Measurements from ENCODE around the gene C2CD5. TPM values are rescaled to one million over a fixed set of nuclear protein-coding genes. Genes with fewer than 3 reads are reported as not detected.
"Not testable (repeated sequence)": the region's sequence is repeated elsewhere in the genome, so short reads cannot be mapped to it uniquely, and the experiment has no call there.

Gene C2CD5
- polyA plus RNA-seq, 3 donors, result 72.3 to 82.8 (median 76.2) TPM

DNA sequence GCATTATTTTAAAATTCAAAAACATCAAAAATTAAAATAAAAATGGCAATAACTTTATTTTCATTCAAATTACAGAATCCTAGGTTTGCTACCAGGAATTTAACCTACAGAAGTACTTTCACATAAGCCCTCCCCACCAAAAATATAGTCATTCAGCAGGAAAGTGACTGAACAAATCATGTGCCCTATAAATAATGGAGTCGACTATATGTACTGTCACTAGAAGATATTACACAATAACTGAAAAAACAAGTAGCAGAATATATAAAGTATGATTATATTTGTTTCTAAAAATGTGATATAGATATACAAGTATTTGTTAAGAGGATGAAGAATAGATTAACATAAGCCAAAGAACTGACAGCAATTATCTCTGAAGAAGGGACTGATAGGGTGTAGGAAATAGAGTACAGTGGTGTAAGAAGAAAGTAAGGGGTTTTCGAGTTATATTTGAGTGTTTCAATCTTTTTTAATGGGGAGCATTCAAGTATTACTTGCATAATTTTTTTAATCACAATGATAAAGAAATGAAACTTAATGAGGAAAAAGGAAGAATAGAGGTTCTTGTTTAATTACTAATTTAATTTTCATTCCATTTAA, 7.9 kb downstream of the C2CD5 start:
- no peak for DNase-seq (ENCODE audit: low read depth in 3 of 3, low spot score in 2 of 3)

DNA sequence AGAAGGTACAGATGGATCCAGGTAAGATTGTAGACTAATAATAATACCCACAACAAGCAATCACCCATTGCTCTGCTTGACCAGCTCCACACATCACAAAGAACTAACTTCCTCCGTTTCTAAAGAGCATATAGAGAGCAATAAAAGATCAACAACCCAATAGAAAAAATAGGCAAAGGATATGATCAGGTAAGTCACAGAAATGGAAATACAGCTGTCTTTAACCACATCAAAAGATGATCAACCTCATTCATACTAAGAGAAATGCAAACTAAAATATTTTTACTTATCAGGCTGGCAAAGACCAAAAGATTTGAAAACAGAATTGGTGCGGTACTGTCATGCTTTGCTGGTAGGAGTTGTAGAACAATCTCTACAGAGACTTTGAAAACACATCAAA, 8.9 kb downstream of the C2CD5 start:
- DNase-seq (ENCODE audit: low read depth in 3 of 3, low spot score in 2 of 3), result no peak

GRCh38 chr12:22535038-22535437, 9.3 kb downstream of the C2CD5 start:
- no peak for DNase-seq (ENCODE audit: low read depth in 3 of 3, low spot score in 2 of 3)

GRCh38 chr12:22533155-22533554, 11.2 kb downstream of the C2CD5 start:
- DNase-seq (ENCODE audit: low read depth in 3 of 3, low spot score in 2 of 3), result no peak

DNA sequence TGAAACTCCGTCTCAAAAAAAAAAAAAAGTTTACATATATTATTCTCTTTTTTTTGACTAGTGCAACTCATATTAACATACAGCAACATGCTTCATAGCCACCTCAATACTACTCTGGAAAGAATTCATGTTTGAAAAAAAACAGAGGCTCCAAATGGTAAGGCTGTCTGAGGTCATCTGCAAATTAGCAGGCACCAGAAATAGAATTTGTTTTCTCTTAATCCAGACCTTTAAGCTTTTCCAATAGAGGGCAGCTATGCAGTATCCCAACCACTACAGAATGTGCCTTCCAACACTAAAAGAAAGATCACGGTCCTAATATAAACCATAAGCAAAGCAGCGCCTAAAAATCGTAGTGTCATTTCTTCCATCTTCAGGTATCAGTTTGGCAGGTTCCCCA, 12.0 kb downstream of the C2CD5 start:
- no peak for DNase-seq (ENCODE audit: low read depth in 3 of 3, low spot score in 2 of 3)

- no peak for DNase-seq (ENCODE audit: low read depth in 3 of 3, low spot score in 2 of 3)
Measured at GRCh38 chr12:22531205-22531604, 13.1 kb downstream of the C2CD5 start.

DNA sequence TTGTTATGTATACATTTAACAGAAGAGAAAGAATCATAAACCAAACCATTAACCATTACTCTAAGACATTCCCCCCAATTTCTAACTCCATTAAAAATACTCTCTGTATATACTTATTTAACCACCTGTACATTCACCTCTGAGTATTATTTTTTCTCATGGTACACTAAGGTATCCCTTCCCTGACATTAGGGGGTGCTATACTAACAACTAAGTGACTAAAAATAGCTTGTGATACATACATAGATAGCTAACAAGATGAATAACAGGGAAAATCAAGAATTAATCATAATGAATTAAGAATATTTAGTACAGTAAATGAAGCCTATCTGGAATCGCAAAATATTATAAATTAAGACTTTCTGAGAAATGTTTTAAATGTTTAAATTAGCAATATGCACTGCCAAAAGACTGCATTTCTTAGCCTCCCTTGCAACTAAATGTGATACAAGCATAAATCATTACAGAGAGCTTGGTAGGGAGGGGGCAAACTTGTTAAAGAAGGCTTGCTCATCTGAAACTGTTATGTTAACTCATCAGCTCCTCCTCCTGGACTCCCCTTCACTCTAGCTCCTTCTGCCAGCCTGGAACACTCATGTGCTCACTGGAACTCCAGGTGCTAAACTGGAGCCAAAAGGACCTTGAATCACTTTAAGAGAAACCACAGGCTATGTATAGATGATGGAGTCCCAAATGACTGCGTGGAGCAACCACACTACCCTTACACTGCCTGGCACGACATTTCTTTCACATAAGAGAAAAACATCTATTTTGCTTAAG, 14.9 kb downstream of the C2CD5 start:
- no peak for DNase-seq (ENCODE audit: low read depth in 3 of 3, low spot score in 2 of 3)

GRCh38 chr12:22527999-22528398, 16.3 kb downstream of the C2CD5 start:
- DNase-seq (ENCODE audit: low read depth in 3 of 3, low spot score in 2 of 3), result no peak

DNA sequence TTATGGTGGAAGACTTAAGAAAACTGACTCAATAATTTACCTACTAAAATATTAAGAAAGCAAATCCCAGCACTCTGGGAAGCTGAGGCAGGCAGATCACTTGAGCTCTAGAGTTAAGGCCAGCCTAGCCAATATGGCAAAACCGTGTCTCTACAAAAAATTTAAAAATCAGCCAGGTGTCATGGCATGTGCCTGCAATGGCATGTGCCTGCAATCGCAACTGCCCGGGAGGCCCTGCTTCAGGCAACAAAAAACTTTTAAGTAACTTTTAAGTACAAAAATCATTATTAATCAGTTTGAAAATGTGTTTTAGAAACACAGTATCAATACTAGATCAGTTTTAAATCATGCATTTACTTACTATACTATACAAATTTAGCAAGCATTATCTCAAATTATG, 17.5 kb downstream of the C2CD5 start:
- no peak for DNase-seq (ENCODE audit: low read depth in 3 of 3, low spot score in 2 of 3)

DNA sequence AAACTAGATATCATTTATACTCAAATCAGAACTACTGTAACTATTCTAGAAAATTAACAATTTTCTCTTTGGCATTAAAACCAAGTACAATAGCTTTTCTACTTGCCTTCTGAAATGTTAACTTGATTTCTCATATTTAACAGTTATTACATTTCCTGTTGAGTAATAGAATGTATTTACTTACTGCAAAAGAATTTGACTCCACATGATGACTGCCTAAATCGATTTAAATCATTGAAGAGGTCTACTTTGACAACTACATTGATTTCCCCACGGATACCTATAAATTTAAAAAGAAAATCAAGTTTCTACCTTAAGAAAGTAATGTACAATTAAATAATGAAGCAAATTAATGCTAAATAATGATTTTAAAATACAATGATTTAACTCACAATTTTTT, 18.9 kb downstream of the C2CD5 start:
- DNase-seq (ENCODE audit: low read depth in 3 of 3, low spot score in 2 of 3), result no peak

DNA sequence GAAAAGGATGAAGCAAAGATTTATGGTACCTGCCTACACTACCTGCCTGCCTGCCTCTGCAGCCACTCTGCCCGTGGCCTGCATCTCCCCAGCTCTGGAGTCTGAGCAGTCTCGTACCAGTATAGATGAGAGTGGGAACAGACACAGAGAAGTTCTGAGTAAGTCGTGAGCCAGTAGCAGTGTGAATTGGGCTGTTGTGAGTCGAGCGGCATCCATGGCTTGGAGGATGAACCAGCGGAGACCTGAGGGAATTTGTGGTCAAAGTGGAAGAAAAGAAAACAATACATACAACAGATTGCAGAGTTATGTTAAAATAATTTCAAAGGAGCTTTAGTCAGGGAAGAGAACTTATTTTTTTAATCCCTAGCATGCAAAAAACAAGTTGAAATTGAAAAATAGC, 25.3 kb downstream of the C2CD5 start:
- no peak for DNase-seq (ENCODE audit: low read depth in 3 of 3, low spot score in 2 of 3)

GRCh38 chr12:22518060-22518719, 26.2 kb downstream of the C2CD5 start:
- DNase-seq (ENCODE audit: low read depth in 3 of 3, low spot score in 2 of 3), result no peak

DNA sequence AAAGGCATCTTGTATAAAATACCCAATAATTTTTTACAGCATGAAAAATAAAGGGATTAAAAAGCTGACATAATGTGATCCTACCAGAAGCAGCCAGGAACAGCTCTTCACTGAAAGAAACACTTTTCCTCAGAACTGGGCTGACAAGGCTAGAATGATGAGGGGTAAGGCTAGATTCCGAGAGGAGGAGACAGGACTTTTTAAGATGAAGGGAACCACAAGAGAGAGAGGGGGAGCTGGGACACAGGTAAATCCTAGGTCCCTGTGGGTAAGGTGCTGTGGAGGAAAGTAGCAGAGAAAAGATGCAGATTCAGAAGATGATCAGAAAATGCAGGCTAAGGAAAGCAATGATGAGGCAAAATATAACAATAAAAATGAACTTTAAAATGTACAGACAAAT, 29.5 kb downstream of the C2CD5 start:
- no peak for DNase-seq (ENCODE audit: low read depth in 3 of 3, low spot score in 2 of 3)

DNA sequence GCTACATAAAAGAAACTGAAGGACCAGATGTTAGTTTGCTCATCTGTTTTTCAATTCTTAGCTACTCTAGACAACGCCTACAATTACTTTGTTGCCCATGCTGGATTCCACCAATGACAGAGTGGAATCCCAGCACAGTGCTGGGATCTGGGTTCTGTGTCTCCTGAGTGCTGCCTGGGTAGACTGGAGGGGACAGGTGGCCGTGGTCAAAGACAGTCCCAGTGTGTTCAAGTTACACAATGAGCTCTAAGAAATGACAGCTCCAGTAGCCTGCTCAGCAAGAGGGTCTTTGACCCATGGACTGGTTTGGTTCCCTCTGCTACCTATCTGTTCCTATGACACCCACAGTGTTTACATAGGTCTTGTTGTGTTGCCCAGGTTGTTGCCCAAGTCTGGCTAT, 38.5 kb downstream of the C2CD5 start:
- no peak for DNase-seq (ENCODE audit: low read depth in 3 of 3, low spot score in 2 of 3)

- no peak for DNase-seq (ENCODE audit: low read depth in 3 of 3, low spot score in 2 of 3)
Measured at GRCh38 chr12:22500100-22500499, 44.2 kb downstream of the C2CD5 start.

DNA sequence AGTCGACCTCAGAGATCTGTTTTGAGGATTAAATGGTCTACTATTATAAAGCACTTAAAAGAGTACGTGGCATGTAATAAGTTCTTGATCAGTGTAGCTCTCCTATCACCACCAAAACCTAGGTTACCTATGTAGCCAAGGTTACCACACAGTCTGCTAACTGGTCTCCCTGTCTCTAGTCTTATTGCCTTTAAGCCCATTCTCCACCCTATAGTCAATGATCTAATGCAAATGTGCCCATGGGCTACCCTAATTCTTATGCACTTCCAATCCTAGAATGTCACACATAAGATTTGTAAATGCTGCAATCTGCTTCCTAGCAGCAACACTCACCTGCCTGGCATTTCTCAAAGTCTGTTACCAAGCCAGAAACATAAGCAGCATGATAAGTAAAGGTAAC, 44.9 kb downstream of the C2CD5 start:
- no peak for DNase-seq (ENCODE audit: low read depth in 3 of 3, low spot score in 2 of 3)

DNA sequence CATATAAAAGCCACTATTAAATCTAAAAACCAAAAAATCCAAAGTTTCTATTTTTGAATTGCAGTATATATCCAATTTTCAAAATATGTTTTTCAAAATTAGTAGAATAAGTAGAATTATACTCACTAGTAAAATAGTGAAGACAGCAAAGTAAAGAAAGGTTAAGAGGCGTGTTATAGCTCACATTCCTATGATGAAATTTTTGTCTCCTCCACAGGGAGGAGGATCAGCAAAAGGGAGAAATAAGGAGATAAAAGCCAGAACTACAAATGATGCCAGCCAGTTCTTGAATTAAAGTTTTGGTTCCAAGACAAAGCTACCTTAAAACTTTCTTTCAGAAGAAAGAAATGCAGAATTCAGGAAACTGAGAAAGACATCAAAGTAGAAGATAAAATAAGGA, 50.0 kb downstream of the C2CD5 start:
- DNase-seq (ENCODE audit: low read depth in 3 of 3, low spot score in 2 of 3), result no peak

DNA sequence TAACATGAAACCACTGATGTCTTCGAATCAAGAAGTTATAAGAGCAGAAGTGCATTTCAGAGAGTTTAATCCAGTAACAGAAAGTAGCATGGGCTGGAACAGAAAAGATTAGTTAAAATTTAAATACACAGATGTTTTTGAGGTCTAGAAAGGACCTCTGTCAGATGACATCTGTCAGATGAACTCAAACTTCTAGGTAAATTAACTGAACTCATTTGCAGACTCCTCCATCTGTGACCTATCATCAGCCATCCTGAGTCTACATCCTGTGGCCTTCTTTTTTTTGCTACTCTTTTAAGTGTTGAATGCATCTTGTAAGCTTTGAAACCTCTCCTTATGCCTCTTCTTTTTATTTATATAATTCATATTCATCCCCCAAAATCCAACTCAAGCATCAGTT, 53.3 kb downstream of the C2CD5 start:
- no peak for DNase-seq (ENCODE audit: low read depth in 3 of 3, low spot score in 2 of 3)

DNA sequence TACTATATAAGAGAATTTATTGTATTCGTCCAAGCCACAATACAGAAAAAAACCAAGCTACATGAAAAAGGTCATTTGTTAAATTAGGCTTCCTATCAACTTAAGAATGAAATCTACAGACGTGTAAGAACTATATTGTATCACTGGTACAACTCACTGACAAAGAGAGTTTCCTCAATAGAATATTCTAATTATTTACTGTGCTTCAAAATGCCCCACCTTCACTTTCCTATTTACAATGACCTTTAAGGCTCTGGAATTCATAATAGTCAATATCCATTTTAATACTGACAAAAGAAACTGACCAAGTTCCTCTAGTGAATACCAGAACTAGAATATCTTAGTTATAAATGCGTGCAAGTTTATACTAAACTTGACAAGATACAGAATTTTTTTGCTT, 55.9 kb downstream of the C2CD5 start:
- no peak for DNase-seq (ENCODE audit: low read depth in 3 of 3, low spot score in 2 of 3)

- DNase-seq (ENCODE audit: low read depth in 3 of 3, low spot score in 2 of 3), result not testable (repeated sequence)
Measured at GRCh38 chr12:22487683-22488082, 56.7 kb downstream of the C2CD5 start.

DNA sequence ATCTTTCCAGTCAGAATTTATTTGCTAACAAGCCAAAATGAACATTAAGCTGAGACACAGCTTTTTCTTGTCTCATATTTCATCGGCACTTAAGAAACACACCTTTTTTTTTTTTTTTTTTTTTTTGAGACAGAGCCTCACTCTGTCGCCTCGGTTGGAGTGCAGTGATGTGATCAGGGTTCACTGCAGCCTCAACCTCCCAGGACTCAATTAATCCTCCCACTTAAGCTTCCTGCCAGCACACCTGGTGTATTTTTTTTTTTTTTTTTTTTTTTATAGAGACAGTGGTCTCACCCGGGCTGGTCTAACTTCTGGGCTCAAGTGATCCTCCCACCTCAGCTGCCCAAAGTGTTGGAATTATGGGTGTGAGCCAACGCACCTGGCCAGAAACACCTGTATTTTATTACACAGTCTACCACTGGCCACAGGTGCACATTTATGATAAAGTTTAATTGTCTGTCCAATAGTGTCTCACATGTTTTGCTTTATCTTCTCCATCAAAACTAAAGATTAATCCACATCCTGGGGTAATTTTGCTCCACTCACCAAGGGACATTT, 62.7 kb downstream of the C2CD5 start:
- DNase-seq (ENCODE audit: low read depth in 3 of 3, low spot score in 2 of 3), result no peak

DNA sequence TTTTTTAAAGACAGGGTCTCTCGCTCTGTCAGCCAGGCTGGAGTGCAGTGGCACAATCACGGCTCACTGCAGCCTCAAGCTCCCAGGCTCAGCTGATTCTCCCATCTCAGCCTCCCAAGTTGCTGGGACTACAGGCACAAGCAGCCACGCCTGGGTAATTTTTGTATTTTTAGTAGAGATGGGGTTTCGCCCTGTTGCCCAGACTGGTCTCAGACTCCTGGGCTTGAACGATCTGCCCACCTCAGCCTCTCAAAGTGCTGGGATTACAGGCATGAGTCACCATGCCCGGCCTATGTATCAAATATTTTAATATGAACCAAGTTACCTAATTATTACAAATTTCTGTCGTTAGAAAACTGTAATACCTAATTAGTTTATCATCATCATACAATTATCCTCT, 63.5 kb downstream of the C2CD5 start:
- DNase-seq (ENCODE audit: low read depth in 3 of 3, low spot score in 2 of 3), result not testable (repeated sequence)
